ENCODE measurements around the gene CNNM2.

Gene CNNM2

GRCh38 chr10:102917962-102918816 is at the start of gene CNNM2:
Gene CNNM2, plus strand, starts transcription at chr10:102918294. Its CDS starts 187 bp downstream, at chr10:102918481.
- in situ Hi-C loops (cut with HindIII; ENCODE audit: low sequenced_read_pairs), result no loop called here

- in situ Hi-C loops (cut with HindIII; ENCODE audit: low sequenced_read_pairs), result no loop called here
Observed at GRCh38 chr10:102868911-102869257, 49.2 kb upstream of the CNNM2 start.

GRCh38 chr10:102869258-102870198 is 48.6 kb upstream of the CNNM2 start, which contains the start of gene AS3MT:
Gene AS3MT, plus strand, starts transcription at chr10:102869470. Its CDS starts 123 bp downstream, at chr10:102869593.
- in situ Hi-C loops (cut with HindIII; ENCODE audit: low sequenced_read_pairs), result no loop called here

GRCh38 chr10:102870221-102870620 is 47.9 kb upstream of the CNNM2 start:
- in situ Hi-C loops (cut with HindIII; ENCODE audit: low sequenced_read_pairs), result no loop called here

- in situ Hi-C loops (cut with HindIII; ENCODE audit: low sequenced_read_pairs), result no loop called here
Observed at GRCh38 chr10:102872163-102872562, 45.9 kb upstream of the CNNM2 start.

- in situ Hi-C loops (cut with HindIII; ENCODE audit: low sequenced_read_pairs), result no loop called here
Observed at GRCh38 chr10:102876747-102877153, 41.3 kb upstream of the CNNM2 start.

GRCh38 chr10:102878629-102879028 is 39.5 kb upstream of the CNNM2 start:
- in situ Hi-C loops (cut with HindIII; ENCODE audit: low sequenced_read_pairs), result no loop called here

- in situ Hi-C loops (cut with HindIII; ENCODE audit: low sequenced_read_pairs), result no loop called here
Observed at GRCh38 chr10:102880256-102880655, 37.8 kb upstream of the CNNM2 start.

GRCh38 chr10:102888048-102888447 is 30.0 kb upstream of the CNNM2 start:
- in situ Hi-C loops (cut with HindIII; ENCODE audit: low sequenced_read_pairs), result no loop called here

GRCh38 chr10:102894466-102895213 is 23.5 kb upstream of the CNNM2 start:
- in situ Hi-C loops (cut with HindIII; ENCODE audit: low sequenced_read_pairs), result no loop called here

- in situ Hi-C loops (cut with HindIII; ENCODE audit: low sequenced_read_pairs), result no loop called here
Observed at GRCh38 chr10:102900006-102900405, 18.1 kb upstream of the CNNM2 start.

- in situ Hi-C loops (cut with HindIII; ENCODE audit: low sequenced_read_pairs), result no loop called here
Observed at GRCh38 chr10:102904346-102904745, 13.7 kb upstream of the CNNM2 start.

GRCh38 chr10:102906507-102906906 is 11.6 kb upstream of the CNNM2 start:
- in situ Hi-C loops (cut with HindIII; ENCODE audit: low sequenced_read_pairs), result no loop called here

GRCh38 chr10:102914781-102915180 is 3.3 kb upstream of the CNNM2 start:
- in situ Hi-C loops (cut with HindIII; ENCODE audit: low sequenced_read_pairs), result no loop called here

- in situ Hi-C loops (cut with HindIII; ENCODE audit: low sequenced_read_pairs), result no loop called here
Observed at GRCh38 chr10:102916173-102916572, 1.9 kb upstream of the CNNM2 start.

- in situ Hi-C loops (cut with HindIII; ENCODE audit: low sequenced_read_pairs), result no loop called here
Observed at GRCh38 chr10:102917314-102917961, 656 bp upstream of the CNNM2 start.

GRCh38 chr10:102918817-102919245 is 737 bp downstream of the CNNM2 start:
- in situ Hi-C loops (cut with HindIII; ENCODE audit: low sequenced_read_pairs), result no loop called here

- in situ Hi-C loops (cut with HindIII; ENCODE audit: low sequenced_read_pairs), result no loop called here
Observed at GRCh38 chr10:102919246-102919959, 1.3 kb downstream of the CNNM2 start.

GRCh38 chr10:102919992-102920739 is 2.1 kb downstream of the CNNM2 start:
- in situ Hi-C loops (cut with HindIII; ENCODE audit: low sequenced_read_pairs), result loop anchor here (10.0 kb wide), 1 partner anchor 65 kb away; no protein-coding TSS in a partner anchor

Measured in DLD1 (cell line).